BJ (cell line): ENCODE measurements around the gene ZNF385B. TPM values are rescaled to one million over a fixed set of nuclear protein-coding genes. Genes with fewer than 3 reads are reported as not detected.

Experiments
- CTCF ChIA-PET: fragments of 350-600 bp; formaldehyde crosslinking; extraction: SDS; loops from one replicate; lab custom pipeline; 2021; ENCODE audit warnings: antibody characterized with exemption, inconsistent platforms; lab: Yijun Ruan, JAX
- POLR2A ChIA-PET: fragments of 300-600 bp; sonication (Branson Sonifier 250); formaldehyde crosslinking; extraction: SDS; loops from one replicate; lab custom pipeline; 2021; ENCODE audit warnings: antibody characterized with exemption; lab: Charles Lee
- DNase-seq: peaks from one replicate; pipeline ENCODE4 v3.0.0-alpha.2; 2011; ENCODE audit warnings: low read depth
- H3K27me3 ChIP-seq: 2 replicates; pipeline ENCODE4 v1.6.0; 2011; ENCODE audit warnings: low read length; ENCODE audit not compliant: control insufficient read depth, insufficient read depth
- H3K36me3 ChIP-seq: 2 replicates; pipeline ENCODE4 v1.5.1; 2011; ENCODE audit warnings: low read length; ENCODE audit not compliant: control insufficient read depth, insufficient read depth
- H3K4me3 ChIP-seq: 2 replicates; pipeline ENCODE4 v1.5.1; 2011; ENCODE audit warnings: low read depth, mild to moderate bottlenecking, control low read depth, low read length
- CTCF ChIP-seq: IDR thresholded peaks from 2 replicates; pipeline ENCODE4 v1.5.1; 2011; ENCODE audit warnings: low read depth, mild to moderate bottlenecking, control low read depth, inconsistent platforms, low read length, moderate library complexity; ENCODE audit not compliant: insufficient read depth
- polyA plus RNA-seq: library from polyadenylated mRNA; depleted of rRNA; stranded (reverse); fragments of >200 nt; gene quantifications from 2 replicates; pipeline ENCODE4 v1.2.3, GENCODE V29; 2011

ZNF385B gene
- polyA plus RNA-seq, 1 experiment = 0.22 TPM

DNA sequence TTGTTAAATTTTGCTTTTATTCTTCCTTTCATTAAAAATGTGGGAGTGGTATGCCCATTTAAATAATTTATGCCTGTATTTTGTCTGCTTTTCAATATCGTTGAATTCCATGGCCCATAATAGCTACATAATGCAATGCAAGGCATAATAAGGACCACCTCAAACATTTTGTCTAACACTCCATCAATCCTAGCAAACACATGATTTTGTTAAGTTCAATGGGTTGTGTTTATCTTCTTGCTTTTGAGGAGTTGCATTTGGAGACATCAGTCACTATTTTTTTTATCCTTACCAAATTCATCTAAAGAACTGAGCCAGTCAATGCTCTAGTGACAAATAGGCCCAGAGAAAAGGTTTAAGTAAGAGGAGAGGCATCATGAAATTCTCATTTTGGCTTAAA is 145.5 kb downstream of the ZNF385B start:
- Histone ChIP-seq H3K4me3 (no peak overlapping the region), H3K36me3 (no peaks in the 10 kb centered on the region), H3K27me3 (no peaks in the 10 kb centered on the region)
- DNase-seq = no peak
- CTCF ChIA-PET = interaction anchor here (3.0 kb wide), 1 partner anchor 11 kb away, joined by 11 read pairs; no protein-coding TSS in a partner anchor
- TF ChIP-seq CTCF = no peak
- POLR2A ChIA-PET = no interaction called here

GRCh38 chr2:179715196-179715595 is 146.2 kb downstream of the ZNF385B start:
- DNase-seq = no peak
- Histone ChIP-seq H3K27me3 (no peaks in the 10 kb centered on the region), H3K36me3 (no peaks in the 10 kb centered on the region), H3K4me3 (no peak overlapping the region)
- ChIA-PET POLR2A (no interaction called here), CTCF (interaction anchor here (3.0 kb wide), 1 partner anchor 12 kb away, joined by 11 read pairs; no protein-coding TSS in a partner anchor)
- no peak for TF ChIP-seq CTCF

- ChIA-PET CTCF (no interaction called here), POLR2A (no interaction called here)
- H3K4me3 ChIP-seq = no peak overlapping the region
- DNase-seq = no peak
- no peak for TF ChIP-seq CTCF
- H3K27me3 ChIP-seq = no peaks in the 10 kb centered on the region
- H3K36me3 ChIP-seq = no peaks in the 10 kb centered on the region
Measured at GRCh38 chr2:179712825-179713224, 148.6 kb downstream of the ZNF385B start.

DNA sequence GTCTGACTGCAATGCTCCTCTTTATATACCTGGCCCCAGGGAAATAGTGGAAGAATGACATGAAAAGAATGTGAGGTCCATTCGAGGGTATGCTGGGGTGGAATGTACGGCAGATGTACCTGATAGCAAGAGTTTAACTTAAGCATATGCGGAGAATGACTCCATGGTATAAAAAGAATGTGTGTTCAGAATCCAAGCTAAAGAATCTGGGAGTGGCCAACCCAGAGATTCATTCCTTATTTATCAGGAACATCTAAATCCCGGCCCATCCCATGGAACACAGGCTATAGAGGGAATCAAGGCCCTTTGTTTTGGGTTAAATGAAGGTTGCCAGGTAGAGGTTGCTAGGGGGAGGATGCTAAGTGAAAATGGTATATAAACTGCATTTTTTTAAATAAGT is 150.0 kb downstream of the ZNF385B start:
- Histone ChIP-seq H3K36me3 (no peaks in the 10 kb centered on the region), H3K27me3 (no peaks in the 10 kb centered on the region), H3K4me3 (no peak overlapping the region)
- ChIA-PET POLR2A (no interaction called here), CTCF (interaction anchor here (0.6 kb wide), 1 partner anchor 43 kb away, joined by 3 read pairs; no protein-coding TSS in a partner anchor)
- DNase-seq = no peak
- no peak for TF ChIP-seq CTCF

- ChIA-PET POLR2A (no interaction called here), CTCF (no interaction called here)
- DNase-seq = no peak
- Histone ChIP-seq H3K36me3 (no peaks in the 10 kb centered on the region), H3K4me3 (no peak overlapping the region), H3K27me3 (no peaks in the 10 kb centered on the region)
- TF ChIP-seq CTCF = no peak
Measured at GRCh38 chr2:179703702-179704101, 157.7 kb downstream of the ZNF385B start.
